Esophagus muscularis mucosa (tissue), 3 donors: ENCODE data around the gene FRMD4A.

Experiments used
- POLR2A ChIP-seq: fragments of 450-650 bp; IDR thresholded peaks from one replicate; pipeline ENCODE4 v1.6.1; 2017; ENCODE audit warnings: antibody characterized with exemption, moderate library complexity, mild to moderate bottlenecking, low read depth
- POLR2AphosphoS5 ChIP-seq, 2 donors: sonication (generic); formaldehyde crosslinking; IDR thresholded peaks; one replicate each; pipeline ENCODE4 v1.6.1; 2017; ENCODE audit warnings: antibody characterized with exemption in 2 of 2
- TF ChIP-seq, protein P1 (sequence below), 3 experiments: fragments of 200-600 bp in 2 of 3; fragments of 450-650 bp in 1 of 3; sonication (generic) in 2 of 3; IDR thresholded peaks; one replicate each; pipeline ENCODE4 v1.5.1; 2017 to 2019; ENCODE audit warnings: antibody characterized with exemption in 3 of 3, mild to moderate bottlenecking in 2 of 3, moderate library complexity in 1 of 3

DNA sequence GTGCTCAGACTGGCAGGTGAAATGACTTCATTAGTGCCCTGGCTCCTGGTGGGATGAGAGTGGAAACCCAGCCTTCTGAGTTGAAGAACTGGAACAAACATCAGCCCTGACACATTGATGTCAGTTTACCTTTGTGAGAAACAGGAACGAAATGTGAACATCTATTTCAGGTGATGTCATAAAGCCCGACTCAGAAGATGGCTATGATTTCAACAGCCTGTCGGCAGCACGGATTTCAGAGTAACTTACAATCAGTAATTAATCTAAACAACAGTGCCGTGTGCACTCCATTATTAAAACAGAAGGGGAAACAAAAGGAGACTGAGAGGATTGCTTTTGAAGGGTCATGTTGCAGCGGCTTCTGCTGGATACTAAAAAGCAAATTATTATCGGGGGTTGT, 243.2 kb downstream of the FRMD4A start:
- TF ChIP-seq POLR2A = no peak
- TF ChIP-seq, protein P1, sequence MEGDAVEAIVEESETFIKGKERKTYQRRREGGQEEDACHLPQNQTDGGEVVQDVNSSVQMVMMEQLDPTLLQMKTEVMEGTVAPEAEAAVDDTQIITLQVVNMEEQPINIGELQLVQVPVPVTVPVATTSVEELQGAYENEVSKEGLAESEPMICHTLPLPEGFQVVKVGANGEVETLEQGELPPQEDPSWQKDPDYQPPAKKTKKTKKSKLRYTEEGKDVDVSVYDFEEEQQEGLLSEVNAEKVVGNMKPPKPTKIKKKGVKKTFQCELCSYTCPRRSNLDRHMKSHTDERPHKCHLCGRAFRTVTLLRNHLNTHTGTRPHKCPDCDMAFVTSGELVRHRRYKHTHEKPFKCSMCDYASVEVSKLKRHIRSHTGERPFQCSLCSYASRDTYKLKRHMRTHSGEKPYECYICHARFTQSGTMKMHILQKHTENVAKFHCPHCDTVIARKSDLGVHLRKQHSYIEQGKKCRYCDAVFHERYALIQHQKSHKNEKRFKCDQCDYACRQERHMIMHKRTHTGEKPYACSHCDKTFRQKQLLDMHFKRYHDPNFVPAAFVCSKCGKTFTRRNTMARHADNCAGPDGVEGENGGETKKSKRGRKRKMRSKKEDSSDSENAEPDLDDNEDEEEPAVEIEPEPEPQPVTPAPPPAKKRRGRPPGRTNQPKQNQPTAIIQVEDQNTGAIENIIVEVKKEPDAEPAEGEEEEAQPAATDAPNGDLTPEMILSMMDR (IDR thresholded peaks at IDR 0.05) = no peak
- TF ChIP-seq POLR2AphosphoS5 (IDR thresholded peaks at IDR 0.05) = no peak
